H9 (cell line): ENCODE results near the gene TRAF3IP1. TPM values are rescaled to one million over a fixed set of nuclear protein-coding genes. Genes with fewer than 3 reads are reported as not detected.

Source experiments
- DNase-seq: peaks from one replicate; pipeline ENCODE4 v3.0.0-alpha.2; 2017
- H2AFZ ChIP-seq: one replicate; pipeline ENCODE4 v1.6.1; 2013; ENCODE audit warnings: mild to moderate bottlenecking, low read length, control low read depth, moderate library complexity
- H2AK5ac ChIP-seq: 2 replicates; pipeline ENCODE4 v1.6.1; 2013; ENCODE audit warnings: low read length, control low read depth, mixed read lengths; ENCODE audit not compliant: insufficient read length
- H2BK120ac ChIP-seq: one replicate; pipeline ENCODE4 v1.6.1; 2013; ENCODE audit warnings: low read depth, mild to moderate bottlenecking, low read length, control low read depth, inconsistent platforms; ENCODE audit not compliant: poor library complexity, severe bottlenecking
- H2BK12ac ChIP-seq: 2 replicates; pipeline ENCODE4 v1.6.1; 2013; ENCODE audit warnings: low read length, control low read depth, mixed read lengths, low read depth; ENCODE audit not compliant: insufficient read length
- H2BK15ac ChIP-seq: 2 replicates; pipeline ENCODE4 v1.6.1; 2013; ENCODE audit warnings: low read depth, low read length, control low read depth
- H2BK20ac ChIP-seq: one replicate; pipeline ENCODE4 v1.6.1; 2013; ENCODE audit warnings: low read depth, mild to moderate bottlenecking, low read length, control low read depth, inconsistent platforms; ENCODE audit not compliant: poor library complexity, severe bottlenecking
- H2BK5ac ChIP-seq: 2 replicates; pipeline ENCODE4 v1.6.1; 2013; ENCODE audit warnings: low read length, control low read depth, mixed read lengths; ENCODE audit not compliant: insufficient read length
- H3K14ac ChIP-seq: 2 replicates; pipeline ENCODE4 v1.6.1; 2013; ENCODE audit warnings: low read length, control low read depth; ENCODE audit not compliant: insufficient read depth
- H3K18ac ChIP-seq: 2 replicates; pipeline ENCODE4 v1.6.1; 2013; ENCODE audit warnings: low read depth, mild to moderate bottlenecking, mixed read lengths, low read length, control low read depth; ENCODE audit not compliant: insufficient read length
- H3K23ac ChIP-seq: 2 replicates; pipeline ENCODE4 v1.6.1; 2013; ENCODE audit warnings: low read length, control low read depth, mixed read lengths, low read depth; ENCODE audit not compliant: insufficient read length
- H3K23me2 ChIP-seq: 2 replicates; pipeline ENCODE4 v1.6.1; 2013; ENCODE audit warnings: low read depth, mild to moderate bottlenecking, mixed read lengths, low read length, control low read depth; ENCODE audit not compliant: insufficient read length, poor library complexity, severe bottlenecking
- H3K27ac ChIP-seq: 2 replicates; pipeline ENCODE4 v1.5.1; 2013; ENCODE audit warnings: low read length, control low read depth, mixed read lengths, low read depth; ENCODE audit not compliant: insufficient read length
- H3K27me3 ChIP-seq: 2 replicates; pipeline ENCODE4 v1.6.1; 2013; ENCODE audit warnings: low read length, control low read depth, inconsistent platforms; ENCODE audit not compliant: insufficient read depth
- H3K4ac ChIP-seq: 2 replicates; pipeline ENCODE4 v1.6.1; 2013; ENCODE audit warnings: low read depth, mild to moderate bottlenecking, control low read depth, inconsistent platforms, low read length, moderate library complexity
- H3K4me1 ChIP-seq: 2 replicates; pipeline ENCODE4 v1.6.1; 2013; ENCODE audit warnings: low read length, control low read depth, inconsistent platforms; ENCODE audit not compliant: insufficient read depth
- H3K4me2 ChIP-seq: 2 replicates; pipeline ENCODE4 v1.6.1; 2013; ENCODE audit warnings: low read length, control low read depth, mixed read lengths; ENCODE audit not compliant: insufficient read length, insufficient read depth
- H3K56ac ChIP-seq: 2 replicates; pipeline ENCODE4 v1.6.1; 2013; ENCODE audit warnings: low read depth, mild to moderate bottlenecking, mixed read lengths, low read length, control low read depth; ENCODE audit not compliant: insufficient read length
- H3K79me1 ChIP-seq: 2 replicates; pipeline ENCODE4 v1.6.1; 2013; ENCODE audit warnings: low read depth, mild to moderate bottlenecking, moderate library complexity, low read length, control low read depth, inconsistent platforms; ENCODE audit not compliant: insufficient read depth, poor library complexity, severe bottlenecking
- H3K79me2 ChIP-seq: 2 replicates; pipeline ENCODE4 v1.6.1; 2013; ENCODE audit warnings: low read length, control low read depth, inconsistent platforms; ENCODE audit not compliant: insufficient read depth
- H3K9ac ChIP-seq: 2 replicates; pipeline ENCODE4 v1.6.1; 2013; ENCODE audit warnings: low read length, control low read depth, mixed read lengths; ENCODE audit not compliant: insufficient read length; ENCODE audit errors: extremely low read depth
- H3K9me3 ChIP-seq: one replicate; pipeline ENCODE4 v1.6.1; 2013; ENCODE audit warnings: low read depth, low read length, inconsistent platforms; ENCODE audit not compliant: control insufficient read depth
- H3T11ph ChIP-seq: one replicate; pipeline ENCODE4 v1.6.1; 2013; ENCODE audit warnings: mild to moderate bottlenecking, low read length, control low read depth, inconsistent platforms
- H4K20me1 ChIP-seq: one replicate; pipeline ENCODE4 v1.6.1; 2013; ENCODE audit not compliant: control insufficient read depth, insufficient read length, insufficient read depth
- H4K5ac ChIP-seq: 2 replicates; pipeline ENCODE4 v1.6.1; 2013; ENCODE audit warnings: low read depth, mild to moderate bottlenecking, mixed read lengths, low read length, control low read depth; ENCODE audit not compliant: insufficient read length
- H4K8ac ChIP-seq: replicated peaks from 2 replicates; pipeline ENCODE4 v1.6.1; 2013; ENCODE audit warnings: low read length, control low read depth, mixed read lengths, low read depth; ENCODE audit not compliant: insufficient read length
- H4K91ac ChIP-seq: 2 replicates; pipeline ENCODE4 v1.6.1; 2013; ENCODE audit warnings: low read depth, mild to moderate bottlenecking, moderate library complexity, mixed read lengths, low read length, control low read depth; ENCODE audit not compliant: insufficient read length
- H3K27ac Mint-ChIP-seq, 3 experiments: 2 replicates in 2 of 3; 3 replicates in 1 of 3; pipeline ENCODE4 v1.8.0; 2020 to 2021; ENCODE audit warnings: mixed read lengths in 3 of 3, mild to moderate bottlenecking in 1 of 3, moderate library complexity in 1 of 3
- H3K27me3 Mint-ChIP-seq: 2 replicates; pipeline ENCODE4 v1.8.0; 2021; ENCODE audit warnings: low read depth, mild to moderate bottlenecking, moderate library complexity, mixed read lengths
- H3K36me3 Mint-ChIP-seq, 3 experiments: 2 replicates in 2 of 3; 3 replicates in 1 of 3; pipeline ENCODE4 v1.8.0; 2020 to 2021; ENCODE audit warnings: low read depth in 3 of 3, mixed read lengths in 3 of 3; ENCODE audit not compliant: insufficient read depth in 1 of 3
- H3K4me1 Mint-ChIP-seq, 2 experiments: 2 replicates each; pipeline ENCODE4 v1.8.0; 2020; ENCODE audit warnings: mixed read lengths in 2 of 2
- H3K4me3 Mint-ChIP-seq, 2 experiments: 2 replicates in 1 of 2; 3 replicates in 1 of 2; pipeline ENCODE4 v1.8.0; 2020 to 2021; ENCODE audit warnings: mild to moderate bottlenecking in 2 of 2, mixed read lengths in 2 of 2, moderate library complexity in 1 of 2
- H3K9me3 Mint-ChIP-seq, 2 experiments: 2 replicates in 1 of 2; 3 replicates in 1 of 2; pipeline ENCODE4 v1.8.0; 2020; ENCODE audit warnings: mild to moderate bottlenecking in 2 of 2, mixed read lengths in 2 of 2, moderate library complexity in 1 of 2
- CTCF ChIP-seq: fragments of 200-600 bp; sonication (generic); conservative IDR thresholded peaks from 3 replicates; pipeline ENCODE4 v1.8.0; 2021; ENCODE audit warnings: antibody characterized with exemption, mild to moderate bottlenecking
- WGBS: extraction: QIAGEN DNeasy Blood & Tissue Kit; methylation state at CpG from one replicate; pipeline ENCODE4 v1.1.7; 2013; ENCODE audit warnings: missing lambda C conversion rate, low lambda C conversion rate, mixed read lengths; ENCODE audit not compliant: insufficient read length; ENCODE audit errors: extremely low coverage; 5-methylcytosine and 5-hydroxymethylcytosine counted together
- total RNA-seq: library from RNA; stranded (reverse); gene quantifications from 2 replicates; pipeline ENCODE4 v1.2.1, GENCODE V29; 2021

Gene TRAF3IP1
- total RNA-seq, 1 experiment from 2014 or later = 16.4 TPM

- WGBS = no CpG with 5 or more reads among the region's 2 CpGs
- Histone ChIP-seq H2BK5ac (no peak overlapping the region), H3K4me2 (no peak overlapping the region), H2AFZ (no peak overlapping the region), H2BK12ac (no peak overlapping the region), H3K4ac (no peak overlapping the region), H3K23me2 (no peaks in the 10 kb centered on the region), H2BK120ac (no peak overlapping the region), H4K20me1 (no peaks in the 10 kb centered on the region), H3K23ac (no peak overlapping the region), H2BK15ac (no peak overlapping the region), H3K27me3 (no peaks in the 10 kb centered on the region), H3K18ac (no peak overlapping the region), H2BK20ac (no peak overlapping the region), H3K27ac (no peak overlapping the region), H4K5ac (no peak overlapping the region), H3K56ac (no peak overlapping the region), H3K4me1 (no peaks in the 10 kb centered on the region), H4K91ac (no peak overlapping the region), H3K9ac (no peak overlapping the region), H4K8ac (no peak overlapping the region), H3K14ac (no peak overlapping the region), H2AK5ac (no peak overlapping the region), H3K9me3 (no peaks in the 10 kb centered on the region), H3K79me1 (no peaks in the 10 kb centered on the region), H3K79me2 (peaks cover 10% of the 10 kb centered on the region; the same call in 1 of the 2 replicates), H3T11ph (no peak overlapping the region)
- Mint-ChIP-seq H3K27ac (no peak overlapping the region), H3K27me3 (no peaks in the 10 kb centered on the region), H3K9me3 (no peaks in the 10 kb centered on the region), H3K36me3 (peaks cover 14 to 61% (median 50%) of the 10 kb centered on the region in 3 experiments; a peak in 6 of 7 replicates), H3K4me1 (peaks cover 5 to 6% of the 10 kb centered on the region in 2 experiments), H3K4me3 (no peak overlapping the region)
- DNase-seq = no peak
- no peak for TF ChIP-seq CTCF
These were observed 119.6 kb downstream of the TRAF3IP1 start for GRCh38 chr2:238439917-238440316.
